Mucosa of rectum (tissue), 2 donors: ENCODE results near the gene TEX26.

Experiments used
- H3K27ac ChIP-seq, 2 donors: one replicate each; pipeline ENCODE4 v1.7.0; 2013; ENCODE audit warnings: inconsistent platforms in 2 of 2, low read depth in 2 of 2, low read length in 2 of 2
- H3K27me3 ChIP-seq, 2 donors: one replicate each; pipeline ENCODE4 v1.7.0; 2013; ENCODE audit warnings: low read length in 2 of 2; ENCODE audit not compliant: control insufficient read depth in 2 of 2, insufficient read depth in 2 of 2
- H3K36me3 ChIP-seq, 2 donors: one replicate each; pipeline ENCODE4 v1.7.0; 2013; ENCODE audit warnings: low read length in 2 of 2; ENCODE audit not compliant: control insufficient read depth in 2 of 2, insufficient read depth in 2 of 2
- H3K4me1 ChIP-seq, 2 donors: one replicate each; pipeline ENCODE4 v1.7.0; 2013; ENCODE audit warnings: low read length in 2 of 2, mild to moderate bottlenecking in 1 of 2; ENCODE audit not compliant: control insufficient read depth in 2 of 2, insufficient read depth in 2 of 2
- H3K4me3 ChIP-seq, 2 donors: one replicate each; pipeline ENCODE4 v1.7.0; 2013; ENCODE audit warnings: low read length in 2 of 2
- H3K9ac ChIP-seq, 2 donors: one replicate each; pipeline ENCODE4 v1.7.0; 2013; ENCODE audit warnings: low read length in 2 of 2, low read depth in 1 of 2, mild to moderate bottlenecking in 1 of 2
- H3K9me3 ChIP-seq, 2 donors: one replicate each; pipeline ENCODE4 v1.7.0; 2013; ENCODE audit warnings: low read length in 2 of 2; ENCODE audit not compliant: control insufficient read depth in 2 of 2
- donor health status: healthy.
- donor health status: Normal muscosa, but diverticular disease.

Gene TEX26

GRCh38 chr13:31022288-31022895 lies 89.9 kb downstream of the TEX26 start:
- H3K4me1 ChIP-seq: peaks cover 0 to 2% of the 10 kb centered on the region in 2 donors
- no peak overlapping the region for H3K27ac ChIP-seq
- no peaks in the 10 kb centered on the region for H3K36me3 ChIP-seq
- H3K27me3 ChIP-seq: peaks cover 0 to 7% of the 10 kb centered on the region in 2 donors
- H3K9ac ChIP-seq: no peak overlapping the region
- H3K4me3 ChIP-seq: no peak overlapping the region
- no peaks in the 10 kb centered on the region for H3K9me3 ChIP-seq

- peaks cover 0 to 7% of the 10 kb centered on the region in 2 donors for H3K27me3 ChIP-seq
- H3K36me3 ChIP-seq: no peaks in the 10 kb centered on the region
- no peak overlapping the region for H3K27ac ChIP-seq
- no peak overlapping the region for H3K9ac ChIP-seq
- H3K4me3 ChIP-seq: no peak overlapping the region
- peaks cover 0 to 2% of the 10 kb centered on the region in 2 donors for H3K4me1 ChIP-seq
- H3K9me3 ChIP-seq: no peaks in the 10 kb centered on the region
These were observed 90.6 kb downstream of the TEX26 start for GRCh38 chr13:31022928-31023530.
